HG02970 (cell line): ENCODE data around the gene CTRL.
"Not testable (repeated sequence)": the region's sequence is repeated elsewhere in the genome, so short reads cannot be mapped to it uniquely, and the experiment has no call there.

ENCODE experiments used
- ATAC-seq: cut with Tn5 transposase; IDR thresholded peaks from one replicate; pipeline ENCODE4 v1.9.1; 2021; ENCODE audit warnings: mild to moderate bottlenecking, moderate library complexity, moderate number of reproducible peaks; ENCODE audit not compliant: unreplicated experiment, low FRiP score

CTRL gene

GRCh38 chr16:67942510-67943255 lies 11.0 kb upstream of the CTRL start:
- ATAC-seq: no peak

DNA sequence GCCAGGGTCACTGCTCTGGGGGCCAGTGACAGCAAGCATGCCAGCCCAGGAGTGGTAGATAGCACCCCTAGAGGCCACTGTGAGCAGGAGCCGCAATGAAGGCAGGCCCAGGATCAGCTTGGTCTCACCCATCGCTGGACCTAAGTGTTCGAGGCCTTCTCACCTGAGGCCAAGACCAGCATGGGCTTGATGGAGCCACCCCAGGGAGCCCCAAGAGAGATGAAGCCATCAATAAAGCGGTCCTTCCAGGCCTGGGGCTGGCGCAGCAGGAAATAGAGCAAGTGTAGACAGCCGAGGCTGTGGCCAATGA lies 10.5 kb upstream of the CTRL start:
- ATAC-seq: no peak

DNA sequence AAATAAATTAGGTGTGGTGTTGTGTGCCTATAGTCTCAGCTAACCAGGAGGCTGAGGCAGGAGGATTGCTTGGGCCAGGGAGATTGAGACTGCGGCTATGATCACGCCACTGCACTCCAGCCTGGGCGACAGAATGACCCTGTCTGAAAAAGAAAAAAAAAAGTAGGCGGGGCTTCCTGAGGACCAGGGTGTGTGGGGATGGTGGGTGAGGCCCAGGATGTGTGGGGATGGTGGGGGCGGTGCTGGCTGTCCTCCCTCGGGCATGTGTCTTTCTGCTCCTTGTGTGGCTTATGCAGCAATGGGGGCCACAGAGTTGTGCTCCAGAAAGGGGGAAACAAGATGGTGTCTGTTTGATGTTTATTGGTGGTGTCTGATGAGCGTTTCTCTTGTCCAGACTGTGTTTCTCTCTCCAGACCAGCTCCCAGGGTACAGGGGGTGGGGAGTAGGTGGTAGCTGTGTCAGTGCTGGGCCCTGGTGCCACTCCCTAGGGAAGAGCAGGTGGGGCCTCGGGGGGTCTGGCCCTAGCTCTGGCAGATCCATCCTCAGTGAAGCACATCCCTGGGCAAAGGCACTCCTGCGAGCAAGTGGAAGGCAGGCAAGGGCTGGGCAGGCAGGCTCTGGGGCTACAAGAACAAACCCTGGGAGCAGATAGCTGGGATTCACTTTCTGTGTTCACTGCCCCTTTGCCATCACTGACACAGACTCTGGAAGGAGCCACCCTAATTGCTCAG lies 10.0 kb upstream of the CTRL start:
- no peak for ATAC-seq

- no peak for ATAC-seq
Observed at GRCh38 chr16:67940446-67941089, 8.9 kb upstream of the CTRL start.

- ATAC-seq: no peak
Observed at GRCh38 chr16:67939507-67940445, 8.1 kb upstream of the CTRL start.

- ATAC-seq: not testable (repeated sequence)
Observed at GRCh38 chr16:67937713-67938112, 6.1 kb upstream of the CTRL start.

GRCh38 chr16:67936880-67937605 lies 5.4 kb upstream of the CTRL start:
- ATAC-seq: no peak

DNA sequence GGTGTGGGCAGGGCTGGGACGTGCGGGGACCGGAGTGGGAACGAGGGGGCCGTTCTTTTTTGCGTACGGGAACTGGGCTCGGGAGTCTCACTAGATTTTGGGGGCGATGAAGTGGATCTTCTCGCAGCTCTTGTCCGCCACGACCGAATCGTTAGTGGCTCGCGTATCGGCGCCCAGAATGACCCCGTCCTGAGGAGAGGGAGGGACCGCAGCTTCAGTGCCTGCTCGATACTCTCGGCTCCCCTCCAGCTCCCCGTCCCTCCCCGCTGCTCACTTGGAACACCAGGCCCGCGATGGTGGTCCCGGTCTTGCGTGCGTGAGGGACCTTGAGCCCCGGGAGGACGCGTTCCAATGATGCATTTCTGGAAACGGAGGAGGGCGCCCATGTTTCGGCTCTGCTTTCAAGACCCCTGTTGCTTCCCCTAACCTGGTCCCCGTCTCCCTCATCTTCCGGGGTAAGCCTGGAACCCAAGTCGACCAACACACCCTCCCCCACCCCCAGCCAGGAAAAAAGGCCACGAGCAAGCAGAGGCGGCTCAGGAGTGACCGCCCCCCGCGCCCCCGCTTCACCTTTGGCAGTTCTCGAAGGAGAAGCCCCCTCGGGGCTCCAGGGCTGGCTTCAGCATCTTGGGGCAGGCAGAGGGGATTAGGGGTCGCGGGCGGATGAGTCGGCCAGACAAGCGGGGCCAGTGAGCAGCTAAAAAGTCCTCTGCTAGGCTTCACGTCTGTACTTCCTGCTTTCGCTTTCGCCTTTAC lies 4.6 kb upstream of the CTRL start, which contains the start of gene PSMB10:
TSS of gene PSMB10 (minus strand) at position 727 of the 756 bp plus-strand sequence. CDS start at position 626, 101 bp downstream.
- ATAC-seq: no peak

- ATAC-seq: peak; percentile 86
Observed at GRCh38 chr16:67935402-67936123, 3.9 kb upstream of the CTRL start.

- ATAC-seq: no peak
Observed at GRCh38 chr16:67935101-67935401, 3.4 kb upstream of the CTRL start.

DNA sequence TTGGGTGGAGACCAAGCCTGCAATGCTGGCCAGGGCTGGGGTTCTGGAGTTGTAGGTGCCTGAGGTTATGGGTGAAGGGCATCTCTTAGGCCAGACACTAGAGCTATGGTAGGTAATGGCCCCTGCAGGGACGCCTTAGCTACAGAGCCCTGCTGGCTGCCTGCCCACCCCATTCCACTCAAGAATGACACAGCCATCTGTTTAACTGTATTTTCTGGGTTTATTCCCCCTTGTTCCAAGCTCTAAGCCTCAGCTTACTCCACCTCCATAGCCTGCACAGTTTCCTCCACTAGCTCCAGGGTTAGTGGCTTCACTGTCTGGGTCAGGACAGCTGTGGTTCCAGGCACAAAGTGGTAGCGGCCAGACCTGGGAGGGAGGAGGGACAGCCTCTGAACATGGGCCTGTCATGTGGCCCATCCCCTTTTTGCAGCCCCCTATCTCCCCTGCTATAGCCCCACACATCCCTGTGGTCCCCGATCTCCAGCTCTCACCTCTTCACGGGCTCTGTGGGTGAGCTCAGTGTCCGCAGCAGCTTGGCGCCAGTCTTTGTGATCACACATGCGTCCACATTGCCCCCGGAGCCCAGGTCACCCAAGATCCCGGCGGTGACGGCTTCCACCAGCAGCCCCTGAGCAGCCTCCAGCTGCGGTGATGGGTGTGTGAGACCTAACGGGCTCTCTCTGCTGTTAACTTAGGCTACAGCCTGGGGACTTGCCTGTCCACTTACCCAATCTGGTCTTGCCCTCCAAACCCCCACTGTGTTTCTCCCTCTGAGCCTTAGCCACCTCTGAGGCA lies 2.8 kb upstream of the CTRL start:
- no peak for ATAC-seq

- no peak for ATAC-seq
Observed at GRCh38 chr16:67933805-67934204, 2.1 kb upstream of the CTRL start.

- ATAC-seq: no peak
Observed at GRCh38 chr16:67932462-67932840, 789 bp upstream of the CTRL start.

- ATAC-seq: no peak
Observed at GRCh38 chr16:67930678-67931211, 917 bp downstream of the CTRL start.

DNA sequence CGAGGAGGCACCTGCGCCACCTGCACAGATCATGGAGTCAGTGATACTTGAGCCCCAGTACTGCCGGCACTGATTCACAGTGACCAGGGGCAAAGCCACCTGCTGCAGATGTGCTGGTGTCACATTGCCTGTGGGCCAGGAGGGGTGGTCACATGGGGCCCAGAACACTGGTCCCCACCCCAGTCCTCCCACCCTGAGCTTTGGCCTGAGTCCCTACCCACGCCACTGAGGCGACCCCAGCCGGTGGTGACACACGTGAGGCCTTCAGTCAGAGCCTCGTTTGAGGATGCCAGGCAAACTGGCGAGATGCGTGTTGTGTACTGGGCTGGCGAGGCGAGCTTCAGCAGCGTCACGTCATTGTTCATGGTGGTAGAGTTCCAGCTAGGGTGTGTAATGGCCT lies 1.5 kb downstream of the CTRL start:
- ATAC-seq: no peak

GRCh38 chr16:67928561-67929364 lies 2.9 kb downstream of the CTRL start:
- no peak for ATAC-seq

GRCh38 chr16:67928147-67928546 lies 3.5 kb downstream of the CTRL start:
- no peak for ATAC-seq
